Suprapubic skin (tissue), 4 donors: ENCODE measurements around the gene MAGEF1.

Experiments used
- EP300 ChIP-seq: sonication (generic); formaldehyde crosslinking; IDR thresholded peaks from one replicate; pipeline ENCODE4 v1.6.1; 2017; ENCODE audit warnings: antibody characterized with exemption
- POLR2A ChIP-seq, 2 donors: fragments of 450-650 bp; IDR thresholded peaks; one replicate each; pipeline ENCODE4 v1.6.1; 2017; ENCODE audit warnings: antibody characterized with exemption in 2 of 2, mild to moderate bottlenecking in 2 of 2, moderate library complexity in 2 of 2
- POLR2AphosphoS5 ChIP-seq, 3 donors: sonication (generic); formaldehyde crosslinking; IDR thresholded peaks; one replicate each; pipeline ENCODE4 v1.6.1; 2017; ENCODE audit warnings: antibody characterized with exemption in 3 of 3
- TF ChIP-seq, protein P1 (sequence below), 2 donors: fragments of 200-600 bp in 1 of 2; fragments of 450-650 bp in 1 of 2; sonication (generic) in 1 of 2; IDR thresholded peaks; one replicate each; pipeline ENCODE4 v1.5.1; 2016 to 2019; ENCODE audit warnings: antibody characterized with exemption in 2 of 2, mild to moderate bottlenecking in 1 of 2, moderate library complexity in 1 of 2

DNA sequence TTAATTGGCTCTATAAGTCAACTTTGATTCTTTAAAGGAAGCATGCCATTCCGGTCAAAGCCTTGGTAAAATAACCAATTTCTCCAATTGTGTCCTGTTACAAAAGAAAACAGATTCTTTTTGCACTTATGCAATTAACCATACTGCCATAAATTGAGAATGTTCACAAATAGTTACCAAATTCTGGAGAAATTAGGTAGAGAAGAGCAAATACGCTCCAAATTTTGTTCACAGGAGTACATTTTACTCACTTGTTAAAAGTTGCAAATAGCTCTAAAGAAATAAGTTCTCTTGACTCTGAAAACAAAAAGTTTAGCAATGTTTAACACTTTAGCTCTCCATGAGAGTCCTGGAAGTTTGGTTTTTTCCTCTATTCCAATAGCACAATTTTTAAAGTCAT lies 11.1 kb downstream of the MAGEF1 start:
- TF ChIP-seq POLR2A (IDR thresholded peaks at IDR 0.05) (no peak), POLR2AphosphoS5 (IDR thresholded peaks at IDR 0.05) (no peak), EP300 (no peak)
- TF ChIP-seq, protein P1, sequence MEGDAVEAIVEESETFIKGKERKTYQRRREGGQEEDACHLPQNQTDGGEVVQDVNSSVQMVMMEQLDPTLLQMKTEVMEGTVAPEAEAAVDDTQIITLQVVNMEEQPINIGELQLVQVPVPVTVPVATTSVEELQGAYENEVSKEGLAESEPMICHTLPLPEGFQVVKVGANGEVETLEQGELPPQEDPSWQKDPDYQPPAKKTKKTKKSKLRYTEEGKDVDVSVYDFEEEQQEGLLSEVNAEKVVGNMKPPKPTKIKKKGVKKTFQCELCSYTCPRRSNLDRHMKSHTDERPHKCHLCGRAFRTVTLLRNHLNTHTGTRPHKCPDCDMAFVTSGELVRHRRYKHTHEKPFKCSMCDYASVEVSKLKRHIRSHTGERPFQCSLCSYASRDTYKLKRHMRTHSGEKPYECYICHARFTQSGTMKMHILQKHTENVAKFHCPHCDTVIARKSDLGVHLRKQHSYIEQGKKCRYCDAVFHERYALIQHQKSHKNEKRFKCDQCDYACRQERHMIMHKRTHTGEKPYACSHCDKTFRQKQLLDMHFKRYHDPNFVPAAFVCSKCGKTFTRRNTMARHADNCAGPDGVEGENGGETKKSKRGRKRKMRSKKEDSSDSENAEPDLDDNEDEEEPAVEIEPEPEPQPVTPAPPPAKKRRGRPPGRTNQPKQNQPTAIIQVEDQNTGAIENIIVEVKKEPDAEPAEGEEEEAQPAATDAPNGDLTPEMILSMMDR (IDR thresholded peaks at IDR 0.05), result no peak
